ENCODE results near the gene RUVBL2.

DNA sequence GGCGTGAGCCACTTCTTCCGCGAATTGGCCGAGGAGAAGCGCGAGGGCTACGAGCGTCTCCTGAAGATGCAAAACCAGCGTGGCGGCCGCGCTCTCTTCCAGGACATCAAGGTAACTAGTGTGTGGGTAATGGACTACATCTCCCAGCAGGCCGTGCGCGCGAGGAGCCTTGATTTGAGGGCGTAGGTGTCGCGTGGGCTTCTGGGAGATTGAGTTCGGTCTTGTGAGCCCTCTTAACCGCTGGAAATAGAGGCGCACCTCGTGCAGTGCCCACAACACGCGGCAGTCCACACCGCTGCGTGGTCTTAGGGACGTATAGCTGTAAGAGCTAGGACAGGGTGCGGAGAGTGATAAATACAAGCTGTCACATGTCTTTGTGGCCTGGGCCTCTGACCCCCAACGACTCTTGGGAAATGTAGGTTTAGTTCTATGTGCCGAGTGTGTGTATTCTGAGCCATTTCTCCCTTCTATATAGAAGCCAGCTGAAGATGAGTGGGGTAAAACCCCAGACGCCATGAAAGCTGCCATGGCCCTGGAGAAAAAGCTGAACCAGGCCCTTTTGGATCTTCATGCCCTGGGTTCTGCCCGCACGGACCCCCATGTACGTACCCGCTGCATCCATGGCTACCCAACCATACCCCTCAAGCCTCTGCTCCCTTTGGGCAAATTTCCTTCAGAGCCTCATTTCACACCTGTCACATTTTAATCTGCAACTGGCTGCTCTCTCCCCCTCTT is 27.7 kb upstream of the RUVBL2 start:
- TF ChIP-seq CTCF (conservative IDR thresholded peaks at IDR 0.05; ENCODE audit: low read depth, low read length) (no peak), EZH2 (IDR thresholded peaks at IDR 0.05; ENCODE audit: borderline replicate concordance, low read depth, low read length, poor library complexity, severe bottlenecking) (no peak)
